Epithelial cell of esophagus (primary cell): Measurements from ENCODE around the gene AKAP7.

Experiments used
- DNase-seq: peaks from one replicate; pipeline ENCODE4 v3.0.0; 2010; ENCODE audit warnings: low read depth
- H3K4me3 ChIP-seq: 2 replicates; pipeline ENCODE4 v1.5.1; 2011; ENCODE audit warnings: mild to moderate bottlenecking, low read length, control low read depth
- CTCF ChIP-seq: IDR thresholded peaks from 2 replicates; pipeline ENCODE4 v1.5.1; 2011; ENCODE audit warnings: low read depth, mild to moderate bottlenecking, low read length, control low read depth, inconsistent platforms; ENCODE audit not compliant: insufficient read depth; ENCODE audit errors: missing control alignments

Gene AKAP7

GRCh38 chr6:131270534-131270933, 135.3 kb downstream of the AKAP7 start:
- DNase-seq, result no peak
- H3K4me3 ChIP-seq, result no peak overlapping the region
- TF ChIP-seq CTCF, result no peak

- DNase-seq, result no peak
Measured at GRCh38 chr6:131275273-131275672, 140.0 kb downstream of the AKAP7 start.

GRCh38 chr6:131277591-131277990, 142.3 kb downstream of the AKAP7 start:
- no peak for TF ChIP-seq CTCF
- no peak for DNase-seq
- no peak overlapping the region for H3K4me3 ChIP-seq

More at GRCh38 chr6:131275273-131275672, 140.0 kb downstream of the AKAP7 start:
- TF ChIP-seq CTCF, result no peak
- no peak overlapping the region for H3K4me3 ChIP-seq

GRCh38 chr6:131281471-131282270, 146.4 kb downstream of the AKAP7 start:
- no peak overlapping the region for H3K4me3 ChIP-seq
- DNase-seq, result no peak
- TF ChIP-seq CTCF, result no peak

- no peak for TF ChIP-seq CTCF
- H3K4me3 ChIP-seq, result no peak overlapping the region
- no peak for DNase-seq
Measured at GRCh38 chr6:131282365-131282764, 147.1 kb downstream of the AKAP7 start.

GRCh38 chr6:131283466-131284175, 148.4 kb downstream of the AKAP7 start:
- no peak for DNase-seq
- no peak for TF ChIP-seq CTCF
- H3K4me3 ChIP-seq, result no peak overlapping the region
